K562 (cell line): ENCODE measurements around the gene AFF3. TPM values are rescaled to one million over a fixed set of nuclear protein-coding genes. Genes with fewer than 3 reads are reported as not detected.

Experiments used
- ATAC-seq: fragments of 200-7000 bp; cut with Tn5 transposase; 3 replicates; pipeline ENCODE4 v1.9.1; 2020; ENCODE audit warnings: moderate library complexity
- BruUV-seq: library from RNA; stranded (reverse); fragments of 400-500 nt; replicated peaks from 2 replicates; lab custom pipeline; 2021; lab: Mats Ljungman, UMichigan
- CTCF ChIA-PET: fragments of 300-600 bp; formaldehyde crosslinking; extraction: SDS; loops from one replicate; lab custom pipeline; 2021; ENCODE audit warnings: low intra/inter-chr PET ratio; lab: Yijun Ruan, JAX
- POLR2A ChIA-PET: fragments of 300-600, 350-650 bp; sonication (Branson Sonifier 250); formaldehyde crosslinking; extraction: SDS; loops from one replicate; lab custom pipeline; 2021; ENCODE audit warnings: antibody characterized with exemption, inconsistent platforms; lab: Yijun Ruan, JAX
- DNase-seq, 4 experiments: peaks; one replicate each; pipeline versions ENCODE4 v3.0.0 to v3.0.0-alpha.2; 2011 to 2018; ENCODE audit warnings: low spot score in 3 of 4, mixed read lengths in 3 of 4; ENCODE audit errors: extremely low read depth in 1 of 4
- FAIRE-seq: peaks from 2 replicates; lab custom pipeline; 2011; peaks lifted over from hg19 to GRCh38; lab: Jason Lieb, UNC
- H2AFZ ChIP-seq: 2 replicates; pipeline ENCODE4 v1.6.0; 2011; ENCODE audit warnings: low read depth, low read length, control low read depth, inconsistent platforms
- H3K27ac ChIP-seq: fragments of 200-600 bp; 3 replicates; pipeline ENCODE4 v1.8.0; 2011; ENCODE audit warnings: low read depth, mild to moderate bottlenecking, control low read depth, inconsistent platforms, low read length, moderate library complexity, mixed read lengths; ENCODE audit errors: extremely low read depth
- H3K27me3 ChIP-seq, 2 experiments: fragments of 300-600 bp in 1 of 2; 2 replicates in 1 of 2; 3 replicates in 1 of 2; pipeline versions ENCODE4 v1.6.0 to v1.8.0; 2011; ENCODE audit warnings: inconsistent platforms in 2 of 2, low read length in 2 of 2, mild to moderate bottlenecking in 1 of 2, mixed read lengths in 1 of 2, moderate library complexity in 1 of 2; ENCODE audit not compliant: control insufficient read depth in 2 of 2, insufficient read depth in 2 of 2
- H3K36me3 ChIP-seq: fragments of 300-600 bp; 3 replicates; pipeline ENCODE4 v1.8.0; 2011; ENCODE audit warnings: mild to moderate bottlenecking, low read length, inconsistent platforms; ENCODE audit not compliant: control insufficient read depth, insufficient read depth
- H3K4me1 ChIP-seq, 2 experiments: fragments of 200-600 bp in 1 of 2; replicated peaks in 1 of 2; 2 replicates in 1 of 2; 3 replicates in 1 of 2; pipeline versions ENCODE4 v1.5.1 to v1.8.0; 2011; ENCODE audit warnings: inconsistent platforms in 2 of 2, low read length in 2 of 2, mild to moderate bottlenecking in 1 of 2, mixed read lengths in 1 of 2, moderate library complexity in 1 of 2; ENCODE audit not compliant: control insufficient read depth in 2 of 2, insufficient read depth in 2 of 2
- H3K4me2 ChIP-seq: 2 replicates; pipeline ENCODE4 v1.6.1; 2011; ENCODE audit warnings: low read length, control low read depth, inconsistent platforms, mixed read lengths; ENCODE audit not compliant: insufficient read depth
- H3K4me3 ChIP-seq: fragments of 200-600 bp; sonication (generic), shearing (Covaris generic); 2 replicates; pipeline ENCODE4 v1.5.1; 2016; ENCODE audit warnings: control low read depth, inconsistent platforms
- H3K79me2 ChIP-seq: fragments of 200-600 bp; 3 replicates; pipeline ENCODE4 v1.8.0; 2011; ENCODE audit warnings: low read length, inconsistent platforms; ENCODE audit not compliant: control insufficient read depth, insufficient read depth
- H3K9ac ChIP-seq, 2 experiments: 2 replicates each; pipeline versions ENCODE4 v1.6.0 to v1.6.1; 2011; ENCODE audit warnings: low read depth in 2 of 2, low read length in 2 of 2, control low read depth in 1 of 2, inconsistent platforms in 1 of 2, mild to moderate bottlenecking in 1 of 2, mixed read lengths in 1 of 2; ENCODE audit not compliant: insufficient read depth in 1 of 2
- H3K9me1 ChIP-seq: one replicate; pipeline ENCODE4 v1.6.0; 2011; ENCODE audit warnings: inconsistent platforms, mild to moderate bottlenecking, low read length, moderate library complexity; ENCODE audit not compliant: control insufficient read depth, insufficient read depth
- H3K9me3 ChIP-seq: replicated peaks from 2 replicates; pipeline ENCODE4 v1.5.1; 2011; ENCODE audit warnings: low read depth, low read length, inconsistent platforms; ENCODE audit not compliant: control insufficient read depth, insufficient read depth
- H4K20me1 ChIP-seq: replicated peaks from 2 replicates; pipeline ENCODE4 v1.6.1; 2011; ENCODE audit warnings: low read length, inconsistent platforms, mixed read lengths; ENCODE audit not compliant: control insufficient read depth, insufficient read depth
- C11orf30 ChIP-seq: fragments of 450-650 bp; IDR thresholded peaks from 2 replicates; pipeline ENCODE4 v1.6.1; 2016; ENCODE audit warnings: low read depth, mild to moderate bottlenecking
- E2F1 ChIP-seq: sonication (generic); formaldehyde crosslinking; IDR thresholded peaks from 2 replicates; pipeline ENCODE4 v1.8.1; 2023; ENCODE audit warnings: mild to moderate bottlenecking, missing genetic modification reagents, moderate library complexity
- ETV5 ChIP-seq: sonication (generic); formaldehyde crosslinking; IDR thresholded peaks from 2 replicates; pipeline ENCODE4 v1.4.0; 2020; ENCODE audit warnings: low read depth, mild to moderate bottlenecking, missing genetic modification reagents
- FOXA1 ChIP-seq: fragments of 450-650 bp; IDR thresholded peaks from 2 replicates; pipeline ENCODE4 v1.6.1; 2016; ENCODE audit warnings: mild to moderate bottlenecking, borderline replicate concordance
- PCBP1 ChIP-seq: fragments of 200-400 bp; formaldehyde crosslinking; IDR thresholded peaks from 2 replicates; pipeline ENCODE4 v1.6.1; 2018; ENCODE audit warnings: mild to moderate bottlenecking, low read depth, low read length; ENCODE audit not compliant: poor library complexity, severe bottlenecking
- SIX5 ChIP-seq, 2 experiments: IDR thresholded peaks; 2 replicates each; pipeline ENCODE4 v1.6.1; 2011; ENCODE audit warnings: low read length in 2 of 2, borderline replicate concordance in 1 of 2, low read depth in 1 of 2, mild to moderate bottlenecking in 1 of 2, moderate library complexity in 1 of 2; ENCODE audit not compliant: insufficient read depth in 1 of 2
- ZNF274 ChIP-seq: IDR thresholded peaks from 2 replicates; pipeline ENCODE4 v1.6.1; 2011; ENCODE audit warnings: low read depth, mild to moderate bottlenecking, low read length, moderate library complexity, borderline replicate concordance
- WGBS: fragments of 100-300 bp; shearing (Covaris generic); methylation state at CpG from one replicate; pipeline ENCODE4 v1.1.6; 2016; ENCODE audit warnings: low coverage, mixed read lengths; ENCODE audit not compliant: insufficient coverage; ENCODE audit errors: missing lambda C conversion rate; 5-methylcytosine and 5-hydroxymethylcytosine counted together
- in situ Hi-C: fragments of 300-500 bp; cut with MboI; formaldehyde crosslinking; loops from 4 replicates; pipeline ENCODE4 v1.15.0; 2018; ENCODE audit warnings: inconsistent platforms, mixed read lengths
- intact Hi-C: fragments of 100-400 bp; cut with micrococcal nuclease; formaldehyde crosslinking; loops from 2 replicates; pipeline ENCODE4 v1.14.2; 2022
- polyA plus RNA-seq, 8 experiments: library from polyadenylated mRNA; depleted of rRNA in 4 of 8; stranded (reverse) in 5 of 8; unstranded in 3 of 8; fragments of >200 nt; fragmentation: Nextera tagmentation in 2 of 8; fragmentation: Illumina TruSeq in 1 of 8; extraction: Ambion mirVana in 2 of 8; extraction: Trizol in 1 of 8; gene quantifications; 2 replicates each; pipeline versions ENCODE4 v1.2.1 to v1.2.3, GENCODE V29; 2011 to 2014; ENCODE audit warnings: inconsistent platforms in 1 of 8, missing spikeins in 1 of 8
- total RNA-seq, 7 experiments: library from RNA; depleted of rRNA in 6 of 7; stranded (reverse); fragments of >200 nt in 6 of 7; fragmentation: Illumina TruSeq in 2 of 7; extraction: Trizol in 2 of 7; gene quantifications; 2 replicates each; pipeline versions ENCODE4 v1.2.1 to v1.2.3, GENCODE V29; 2011 to 2021; ENCODE audit warnings: low replicate concordance in 1 of 7

Gene AFF3
- total and polyA plus RNA-seq, 9 of the 15 experiments (the other 6 are each of a cell fraction or from before 2014, with no cell fraction given): 0.02 to 0.11 TPM; not detected in 7

DNA sequence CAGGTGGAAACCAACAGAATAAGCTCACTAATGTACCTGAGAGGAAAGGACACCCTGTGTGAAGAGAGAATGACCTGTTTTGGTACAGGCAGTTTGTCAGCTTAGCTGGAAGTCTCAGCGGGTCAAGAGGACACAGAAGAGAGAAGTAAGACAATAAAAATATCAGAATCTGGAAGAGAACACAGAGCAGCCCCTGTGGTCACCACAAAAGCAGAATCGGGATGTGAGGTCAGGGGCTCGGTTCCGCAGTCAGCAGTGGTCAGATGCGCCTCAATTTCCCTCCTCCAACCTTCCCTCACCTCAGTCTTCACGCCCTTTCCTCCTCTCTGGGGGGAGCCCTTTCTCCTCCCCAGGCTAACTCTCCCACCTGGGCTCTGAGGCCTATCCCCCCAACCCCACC is 122.9 kb downstream of the AFF3 start:
- ATAC-seq: no peak
- in situ Hi-C loops: no loop called here
- no peak overlapping the region for H3K4me2 ChIP-seq
- H3K4me3 ChIP-seq: no peak overlapping the region
- no peaks in the 10 kb centered on the region for H3K36me3 ChIP-seq
- no peaks in the 10 kb centered on the region for H3K9me1 ChIP-seq
- H3K27me3 ChIP-seq: peaks cover 4 to 15% of the 10 kb centered on the region in 2 experiments; a peak in 4 of 5 replicates
- no peak for FAIRE-seq
- DNase-seq: no peak
- no peak overlapping the region for H3K27ac ChIP-seq
- 2% methylated on average over 6 of the region's 6 CpGs for WGBS
- ChIA-PET POLR2A (no interaction called here), CTCF (no interaction called here)
- no peak for TF ChIP-seq C11orf30
- TF ChIP-seq PCBP1: no peak
- no peak for TF ChIP-seq ETV5 (CRISPR knock-in tag)
- TF ChIP-seq E2F1 (CRISPR knock-in tag): no peak
- TF ChIP-seq FOXA1: no peak
- TF ChIP-seq ZNF274: no peak
- TF ChIP-seq SIX5 (IDR thresholded peaks at IDR 0.05; ENCODE audit: borderline replicate concordance in 1 of 2, insufficient read depth in 1 of 2, low read depth in 1 of 2, low read length in 2 of 2): no peak
- intact Hi-C loops: no loop called here
- H4K20me1 ChIP-seq: no peaks in the 10 kb centered on the region
- no peak overlapping the region for H3K9ac ChIP-seq
- no peak overlapping the region for H2AFZ ChIP-seq
- no TSS peak for BruUV-seq
- no peaks in the 10 kb centered on the region for H3K79me2 ChIP-seq
- no peaks in the 10 kb centered on the region for H3K4me1 ChIP-seq
- H3K9me3 ChIP-seq: no peaks in the 10 kb centered on the region
